Activated T-helper 1 cell treated with anti-CD3 and anti-CD28 coated beads, Interleukin-2, amount 50 U/mL, for 16 hours (primary cell): ENCODE results near the gene NEU4.
A peak's percentile ranks its signal among the peaks of the same experiment; 100 is the strongest.

Experiments
- DNase-seq, 2 donors: peaks; one replicate each; pipeline ENCODE4 v3.0.0-alpha.2; 2020; ENCODE audit warnings: low read depth in 1 of 2, low spot score in 1 of 2

NEU4 gene

GRCh38 chr2:241851325-241852115, 42.5 kb downstream of the NEU4 start:
- no peak for DNase-seq

DNA sequence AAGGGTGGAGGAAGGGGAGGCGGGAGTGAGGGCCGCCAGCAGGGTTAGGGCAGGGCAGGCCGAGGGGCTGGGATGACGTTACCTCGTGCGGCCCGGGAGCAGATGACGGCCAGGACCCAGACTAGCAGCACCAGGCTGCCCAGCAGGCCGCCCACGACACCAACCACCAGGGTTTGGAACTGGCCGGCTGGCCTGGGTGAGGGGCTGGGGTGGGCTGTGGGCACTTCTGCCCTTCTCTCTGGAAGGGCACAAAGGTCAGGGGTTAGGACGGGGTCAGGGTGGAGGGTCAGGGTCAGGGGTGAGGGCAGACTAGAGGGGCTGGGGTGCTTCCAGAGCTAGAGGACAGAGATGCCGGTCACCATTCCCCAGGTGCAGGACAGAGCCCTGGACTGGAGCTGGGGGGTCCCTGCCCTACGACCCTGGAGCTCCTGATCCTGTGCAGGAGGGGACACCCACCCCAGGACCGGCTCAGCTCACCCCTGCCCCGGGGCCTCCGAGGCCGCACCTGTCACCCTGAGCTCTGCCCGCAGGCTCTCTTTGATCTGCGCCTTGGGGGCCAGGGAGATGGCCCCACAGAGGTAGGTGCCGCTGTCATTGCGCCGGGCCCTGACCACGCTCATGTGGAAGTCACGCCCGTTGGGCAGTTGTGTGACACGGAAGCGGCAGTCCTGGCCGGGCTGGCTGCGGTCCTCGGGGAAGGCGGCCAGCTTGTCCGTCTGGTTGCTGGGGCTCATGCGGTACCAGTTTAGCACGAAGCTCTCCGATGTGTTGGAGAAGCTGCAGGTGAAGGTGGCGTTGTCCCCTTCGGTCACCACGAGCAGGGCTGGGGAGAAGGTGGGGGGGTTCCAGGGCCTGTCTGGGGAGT, 43.4 kb downstream of the NEU4 start:
- no peak for DNase-seq

DNA sequence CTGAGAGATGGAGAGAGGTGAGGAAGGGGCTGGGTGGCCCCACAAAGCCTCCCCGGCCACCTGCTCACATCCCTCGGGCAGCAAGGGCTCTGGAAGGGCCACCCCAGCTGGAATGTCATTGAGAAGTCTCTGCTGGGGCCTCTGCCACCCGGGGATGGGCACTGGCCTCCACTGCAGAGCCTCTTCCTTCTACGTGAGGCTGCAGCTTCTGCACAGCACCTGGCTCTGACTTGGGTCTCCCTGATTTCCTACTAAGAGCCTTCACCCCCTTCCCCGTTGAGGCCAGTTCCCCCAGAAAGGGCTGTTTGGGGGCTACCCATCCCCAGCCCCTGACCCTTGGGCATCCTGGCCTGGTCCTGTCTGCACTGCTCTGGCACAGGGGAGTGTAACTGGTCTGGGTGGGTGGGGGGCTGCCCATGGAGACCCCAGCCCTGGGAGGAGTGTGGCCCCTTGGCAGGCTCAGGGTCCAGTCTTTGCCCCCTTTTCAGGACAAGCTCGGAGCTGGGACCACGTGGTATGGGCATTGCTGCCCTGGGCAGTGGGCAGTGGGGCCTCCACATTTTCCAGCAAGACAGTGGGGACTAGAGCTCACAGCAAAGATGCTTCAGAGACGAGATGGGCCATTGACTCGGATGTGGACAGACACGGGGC, 44.1 kb downstream of the NEU4 start:
- DNase-seq, result no peak

- no peak for DNase-seq
Measured at GRCh38 chr2:241853651-241854341, 44.8 kb downstream of the NEU4 start.

DNA sequence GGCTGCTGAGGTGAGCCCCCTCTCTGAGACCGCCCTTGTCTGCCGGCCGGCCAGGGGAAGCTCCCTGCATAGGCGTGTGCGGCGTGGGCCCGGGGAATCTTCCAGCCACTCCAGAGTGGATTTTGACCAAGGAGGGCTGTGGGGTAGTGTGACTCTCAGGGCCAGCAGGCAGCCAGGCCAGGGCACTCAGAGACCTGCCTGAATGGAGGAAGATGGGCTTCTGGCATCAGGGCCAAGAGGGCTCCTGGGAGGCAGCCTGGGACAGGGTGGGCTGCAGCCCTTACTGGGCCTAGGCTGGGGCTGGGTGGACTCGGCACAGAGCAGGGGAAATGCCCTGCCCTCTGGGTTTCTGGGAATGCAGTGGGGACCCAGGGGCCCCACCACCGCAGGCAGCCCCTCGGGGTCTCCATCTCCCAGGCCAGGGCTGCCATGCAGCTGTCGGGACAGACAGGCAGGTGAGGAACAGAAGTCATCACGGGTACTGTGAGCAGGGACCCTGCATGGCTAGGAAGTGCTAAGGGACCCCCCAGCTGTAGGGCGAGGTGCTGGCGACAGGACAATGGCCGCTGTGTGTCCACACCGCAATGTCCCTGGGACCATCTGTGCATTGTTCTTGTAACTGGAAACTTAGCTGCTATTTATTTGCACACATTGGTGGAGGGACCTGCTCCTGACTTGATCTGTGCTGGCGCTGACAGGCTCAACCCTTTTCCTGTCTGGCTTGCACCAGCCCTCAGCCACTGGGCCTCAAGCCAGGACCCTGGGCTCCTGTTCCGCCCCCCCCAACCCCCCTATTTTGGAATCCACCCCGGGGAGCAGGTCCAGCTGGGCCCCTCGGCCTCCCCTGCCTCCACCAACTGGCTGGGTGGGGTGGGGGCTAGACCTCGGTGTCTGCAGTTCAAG, 45.6 kb downstream of the NEU4 start:
- no peak for DNase-seq

GRCh38 chr2:241855245-241855887, 46.4 kb downstream of the NEU4 start:
- DNase-seq, result no peak

DNA sequence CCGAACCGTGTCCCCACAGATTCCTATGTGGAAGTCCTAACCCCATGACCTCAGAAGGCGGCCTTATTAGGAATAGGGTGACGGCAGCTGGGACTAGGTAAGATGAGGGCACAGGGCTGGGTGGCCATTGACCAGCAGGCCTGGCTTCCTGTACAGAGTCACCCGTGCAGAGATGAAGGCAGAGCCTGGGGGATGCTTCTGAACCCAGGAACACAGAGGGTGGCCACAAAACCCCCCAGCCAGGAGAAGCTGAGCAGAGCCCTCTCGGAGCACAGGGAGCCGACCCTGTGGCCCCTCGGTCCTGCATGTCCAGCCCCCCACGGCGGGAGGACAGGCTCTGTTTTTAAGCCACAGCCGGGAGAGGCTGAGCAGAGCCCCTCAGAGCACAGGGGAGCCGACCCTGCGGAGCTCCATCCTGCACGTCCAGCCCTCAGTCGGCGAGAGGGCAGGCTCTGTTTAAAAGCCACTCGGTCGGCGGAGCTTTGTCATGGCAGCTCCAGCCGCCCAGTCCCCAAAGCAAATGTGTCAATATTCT, 47.0 kb downstream of the NEU4 start:
- DNase-seq, result no peak

- DNase-seq, result no peak
Measured at GRCh38 chr2:241857041-241857541, 48.1 kb downstream of the NEU4 start.

DNA sequence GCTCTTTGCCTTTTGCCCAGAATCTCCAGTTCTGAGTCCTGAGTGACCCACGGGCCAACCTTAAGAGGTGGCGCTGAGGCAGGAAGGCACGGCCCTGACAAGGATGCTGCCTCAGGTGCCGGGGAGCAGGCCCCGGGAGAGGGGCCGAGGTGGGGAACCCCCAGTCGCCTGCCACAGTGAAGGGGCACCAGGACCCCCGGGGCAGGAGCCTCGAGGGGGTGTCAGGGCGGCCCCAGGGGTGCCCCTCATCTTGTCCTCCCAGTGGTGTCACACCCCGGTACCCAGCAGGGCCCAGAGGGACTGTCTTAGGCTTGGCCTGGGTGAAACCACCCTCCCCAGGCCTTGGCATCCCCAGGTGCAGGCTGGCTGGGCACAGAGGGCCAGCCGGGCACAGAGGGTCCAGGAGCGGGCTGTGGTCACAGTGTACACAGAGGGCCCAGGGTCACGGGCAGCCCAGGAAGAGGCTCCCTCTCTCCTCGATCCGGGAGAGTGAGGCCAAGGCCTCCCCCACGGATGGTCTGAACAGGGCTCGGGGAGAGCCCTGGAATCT, 48.7 kb downstream of the NEU4 start:
- DNase-seq, result no peak

DNA sequence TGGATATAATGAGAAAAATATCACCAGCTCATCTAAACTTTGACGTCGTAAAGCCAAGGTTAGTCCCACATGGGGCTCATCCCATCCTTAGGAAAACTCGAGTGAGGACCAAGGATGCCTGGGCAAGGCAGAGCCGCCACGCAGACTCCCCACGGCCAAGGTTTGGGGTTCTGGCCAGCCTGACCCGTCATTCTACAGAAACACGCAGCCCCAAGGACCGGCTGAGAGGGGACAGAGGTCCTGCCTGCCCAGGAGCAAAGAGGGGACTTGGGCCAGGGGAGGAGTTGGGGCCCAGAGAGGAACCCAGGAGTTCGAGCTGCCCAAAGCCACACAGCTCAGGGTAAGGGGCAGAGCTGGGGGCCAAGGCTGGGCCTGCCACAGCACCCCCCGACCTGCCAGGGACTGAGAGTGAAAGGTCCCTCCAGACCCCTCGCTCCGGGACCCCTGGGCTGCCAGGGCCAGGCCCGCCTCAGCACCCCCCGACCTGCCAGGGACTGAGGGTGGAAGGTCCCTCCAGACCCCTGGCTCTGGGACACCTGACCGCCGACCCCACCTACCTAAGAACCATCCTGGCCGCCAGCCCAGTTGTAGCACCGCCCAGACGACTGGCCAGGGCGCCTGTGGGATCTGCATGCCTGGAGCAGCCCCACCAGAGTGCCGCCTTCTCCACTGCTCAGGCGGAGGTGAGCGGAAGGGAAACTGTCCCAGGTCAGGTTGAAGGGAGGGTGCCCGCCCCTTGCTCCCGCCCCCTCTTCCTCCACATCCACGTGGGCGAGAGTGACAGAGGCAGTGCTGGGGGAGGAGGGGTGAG, 49.4 kb downstream of the NEU4 start, which contains the start of gene PDCD1:
Gene PDCD1, minus strand, starts transcription at position 689 of the 811 bp plus-strand sequence. Its CDS starts 56 bp downstream, at position 633.
- DNase-seq, result peak; percentile 32 to 55

GRCh38 chr2:241859017-241859435, 50.0 kb downstream of the NEU4 start:
- DNase-seq, result no peak

GRCh38 chr2:241859436-241860183, 50.6 kb downstream of the NEU4 start:
- peak in 1 of 2 donors; percentile 48 for DNase-seq

DNA sequence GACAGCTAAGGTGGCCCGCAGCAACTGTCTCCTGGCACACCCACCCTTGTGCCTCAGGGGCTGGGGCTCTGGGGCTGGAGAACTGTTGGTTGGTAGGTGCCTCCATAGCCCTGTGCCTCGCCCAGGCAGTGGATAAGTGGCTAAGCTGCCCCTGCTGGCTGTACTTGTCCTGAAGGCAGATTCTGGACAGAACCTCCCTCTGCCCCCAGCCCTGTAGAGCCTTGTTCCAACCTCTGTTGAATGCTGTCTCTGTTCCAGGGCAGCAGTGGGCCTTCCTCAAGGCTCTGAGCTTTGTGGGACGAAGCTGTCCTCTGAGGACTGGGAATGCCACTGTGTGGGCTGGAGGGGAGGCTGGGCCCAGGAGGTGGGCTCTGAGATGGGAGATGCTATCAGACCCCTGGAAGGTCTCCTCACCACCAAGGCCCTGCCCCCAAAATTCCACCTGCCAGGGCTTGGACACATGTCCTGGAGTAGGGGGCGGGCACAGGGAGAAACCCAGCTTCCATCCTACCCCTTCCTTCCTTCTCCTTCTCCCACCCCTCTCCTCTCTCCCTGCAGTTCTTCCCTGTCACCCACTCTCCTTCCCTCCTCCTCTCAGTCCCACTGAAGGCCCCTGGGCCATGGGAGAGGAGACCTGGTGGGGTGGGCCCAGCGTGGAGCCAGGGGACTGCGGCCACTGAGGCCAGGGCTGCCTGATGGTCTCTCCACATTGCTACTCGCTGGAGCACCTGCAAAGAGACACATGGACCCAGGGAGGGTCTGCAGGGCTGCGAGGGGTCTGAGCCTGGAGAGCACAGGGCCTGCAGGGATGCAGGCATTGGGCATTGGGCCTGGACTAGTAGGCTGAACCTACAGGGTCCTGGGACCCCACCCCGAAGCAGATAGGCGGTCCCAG, 51.4 kb downstream of the NEU4 start:
- no peak for DNase-seq

DNA sequence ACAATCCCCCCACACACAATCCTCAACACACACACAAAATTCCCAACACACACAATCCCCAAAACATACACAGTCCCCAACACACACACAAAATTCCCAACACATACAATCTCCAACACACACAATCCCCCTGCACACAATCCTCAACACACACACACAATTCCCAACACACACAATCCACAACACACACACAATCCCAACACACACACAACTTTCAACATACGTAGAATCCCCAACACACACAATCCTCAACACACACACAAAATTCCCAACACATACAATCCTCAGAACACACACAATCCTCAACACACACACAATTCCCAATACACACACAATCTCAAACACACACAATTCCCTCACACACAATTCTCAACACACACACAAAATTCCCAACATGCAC, 52.3 kb downstream of the NEU4 start:
- DNase-seq, result no peak

DNA sequence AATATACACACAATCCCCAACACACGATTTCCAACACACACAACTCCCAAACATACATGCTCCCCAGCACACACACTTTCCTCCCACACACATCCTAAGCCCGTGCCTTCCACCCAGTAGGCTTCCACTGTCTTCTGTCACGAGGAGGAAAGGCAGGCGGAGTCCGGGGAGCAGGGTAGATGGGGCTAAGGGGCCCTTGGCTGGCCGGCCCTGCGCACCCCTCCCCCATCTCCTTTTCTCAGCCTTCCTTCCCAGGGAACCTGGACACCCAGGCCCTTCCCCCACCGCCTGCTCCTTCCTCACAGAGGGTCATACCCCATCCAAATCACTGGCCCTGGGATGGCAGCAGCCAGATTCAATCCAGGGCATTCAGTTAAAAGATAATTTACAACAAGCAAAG, 53.1 kb downstream of the NEU4 start:
- no peak for DNase-seq
